Activated CD8-positive, alpha-beta memory T cell treated with anti-CD3 and anti-CD28 coated beads for 36 hours (primary cell): ENCODE data around the gene ANKRD13D. TPM values are rescaled to one million over a fixed set of nuclear protein-coding genes. Genes with fewer than 3 reads are reported as not detected.

Experiments
- CTCF ChIA-PET: fragments of 350-600 bp; sonication (Branson Sonifier 250); formaldehyde crosslinking; loops from one replicate; lab custom pipeline; 2021; ENCODE audit warnings: antibody characterized with exemption; lab: Charles Lee
- POLR2A ChIA-PET: fragments of 350-600 bp; sonication (Branson Sonifier 250); formaldehyde crosslinking; loops from one replicate; lab custom pipeline; 2021; ENCODE audit warnings: antibody characterized with exemption; lab: Charles Lee
- total RNA-seq, 2 experiments: library from RNA; stranded (reverse); gene quantifications; one replicate each; pipeline ENCODE4 v1.2.3, GENCODE V29; 2021

The ANKRD13D gene
- total RNA-seq, result 10 to 100 TPM; 76.2 to 77.4 TPM

GRCh38 chr11:67289226-67289650 is at the start of gene ANKRD13D:
ANKRD13D (plus strand) TSS chr11:67289303; CDS start chr11:67289461, 158 bp downstream.
- POLR2A ChIA-PET, result interaction anchor here (0.7 to 6.1 kb wide), 5 partner anchors 12 to 50 kb away, joined by 3 to 73 read pairs (median 5); no protein-coding TSS in a partner anchor
- CTCF ChIA-PET, result interaction anchor here (0.7 to 5.7 kb wide), 7 partner anchors 9 to 28 kb away, joined by 3 to 53 read pairs (median 8); partner anchors contain the start of gene SSH3

- ChIA-PET CTCF (interaction anchor here (0.7 to 3.1 kb wide), 9 partner anchors 9 to 158 kb away, joined by 3 to 15 read pairs (median 4); no protein-coding TSS in a partner anchor), POLR2A (interaction anchor here (0.6 to 2.8 kb wide), 14 partner anchors 10 to 245 kb away, joined by 3 to 16 read pairs (median 4); partner anchors contain the start of genes ANKRD13D, SSH3 and TBC1D10C)
Observed at GRCh38 chr11:67239783-67240575, 49.1 kb upstream of the ANKRD13D start.

- CTCF ChIA-PET, result interaction anchor here (0.8 to 3.1 kb wide), 5 partner anchors 12 to 77 kb away, joined by 3 to 15 read pairs (median 6); no protein-coding TSS in a partner anchor
- POLR2A ChIA-PET, result interaction anchor here (1.0 to 2.8 kb wide), 10 partner anchors 12 to 244 kb away, joined by 3 to 16 read pairs (median 4); partner anchors contain the start of genes SSH3 and TBC1D10C
Observed at GRCh38 chr11:67240576-67241389, 48.3 kb upstream of the ANKRD13D start.

- POLR2A ChIA-PET, result no interaction called here
- CTCF ChIA-PET, result interaction anchor here (1.0 kb wide), 1 partner anchor 21 kb away, joined by 4 read pairs; no protein-coding TSS in a partner anchor
Observed at GRCh38 chr11:67242548-67242947, 46.6 kb upstream of the ANKRD13D start.

- CTCF ChIA-PET, result interaction anchor here (1.0 kb wide), 1 partner anchor 20 kb away, joined by 4 read pairs; no protein-coding TSS in a partner anchor
- POLR2A ChIA-PET, result no interaction called here
Observed at GRCh38 chr11:67243051-67243450, 46.1 kb upstream of the ANKRD13D start.

- ChIA-PET CTCF (no interaction called here), POLR2A (no interaction called here)
Observed at GRCh38 chr11:67245046-67245445, 44.1 kb upstream of the ANKRD13D start.

GRCh38 chr11:67247946-67248550 is 41.1 kb upstream of the ANKRD13D start:
- CTCF ChIA-PET, result interaction anchor here (0.6 to 1.1 kb wide), 3 partner anchors 27 to 1862 kb away, joined by 3 read pairs; partner anchors contain the start of gene FRMD8

GRCh38 chr11:67248653-67249052 is 40.5 kb upstream of the ANKRD13D start:
- ChIA-PET CTCF (interaction anchor here (0.7 kb wide), 1 partner anchor 9 kb away, joined by 3 read pairs; no protein-coding TSS in a partner anchor), POLR2A (no interaction called here)

More at GRCh38 chr11:67247946-67248550, 41.1 kb upstream of the ANKRD13D start:
- POLR2A ChIA-PET, result no interaction called here

- CTCF ChIA-PET, result interaction anchor here (0.7 to 1.3 kb wide), 3 partner anchors 12 to 67 kb away, joined by 3 to 4 read pairs (median 3); no protein-coding TSS in a partner anchor
- POLR2A ChIA-PET, result no interaction called here
Observed at GRCh38 chr11:67250059-67251043, 38.8 kb upstream of the ANKRD13D start.

GRCh38 chr11:67251841-67252240 is 37.3 kb upstream of the ANKRD13D start:
- ChIA-PET CTCF (interaction anchor here (2.1 to 2.8 kb wide), 2 partner anchors 11 kb away, joined by 6 to 18 read pairs; no protein-coding TSS in a partner anchor), POLR2A (interaction anchor here (1.1 to 2.6 kb wide), 2 partner anchors 11 to 12 kb away, joined by 3 to 16 read pairs; no protein-coding TSS in a partner anchor)

- ChIA-PET POLR2A (interaction anchor here (0.6 to 2.6 kb wide), 3 partner anchors 10 to 64 kb away, joined by 3 to 16 read pairs (median 3); no protein-coding TSS in a partner anchor), CTCF (interaction anchor here (1.0 to 2.8 kb wide), 4 partner anchors 10 to 130 kb away, joined by 3 to 18 read pairs (median 6); no protein-coding TSS in a partner anchor)
Observed at GRCh38 chr11:67252831-67253239, 36.3 kb upstream of the ANKRD13D start.

GRCh38 chr11:67253872-67254624 is 35.1 kb upstream of the ANKRD13D start:
- POLR2A ChIA-PET, result interaction anchor here (2.6 kb wide), 1 partner anchor 14 kb away, joined by 16 read pairs; no protein-coding TSS in a partner anchor
- CTCF ChIA-PET, result interaction anchor here (0.5 to 2.8 kb wide), 5 partner anchors 8 to 63 kb away, joined by 3 to 18 read pairs (median 4); no protein-coding TSS in a partner anchor

GRCh38 chr11:67254798-67255197 is 34.3 kb upstream of the ANKRD13D start:
- CTCF ChIA-PET, result interaction anchor here (0.7 to 1.5 kb wide), 2 partner anchors 8 to 13 kb away, joined by 3 to 4 read pairs; no protein-coding TSS in a partner anchor
- POLR2A ChIA-PET, result no interaction called here

- POLR2A ChIA-PET, result interaction anchor here (0.9 kb wide), 1 partner anchor 14 kb away, joined by 3 read pairs; no protein-coding TSS in a partner anchor
- CTCF ChIA-PET, result interaction anchor here (0.7 kb wide), 1 partner anchor 8 kb away, joined by 3 read pairs; no protein-coding TSS in a partner anchor
Observed at GRCh38 chr11:67255353-67255752, 33.8 kb upstream of the ANKRD13D start.

- ChIA-PET CTCF (interaction anchor here (1.4 kb wide), 1 partner anchor 9 kb away, joined by 3 read pairs; no protein-coding TSS in a partner anchor), POLR2A (interaction anchor here (0.9 kb wide), 1 partner anchor 15 kb away, joined by 3 read pairs; no protein-coding TSS in a partner anchor)
Observed at GRCh38 chr11:67255864-67256263, 33.2 kb upstream of the ANKRD13D start.
